ENCODE results near the gene CYP1A2. TPM values are rescaled to one million over a fixed set of nuclear protein-coding genes. Genes with fewer than 3 reads are reported as not detected.

The CYP1A2 gene
- total and polyA plus RNA-seq, 9 of the 15 experiments (the other 6 are each of a cell fraction or from before 2014, with no cell fraction given) = not detected

DNA sequence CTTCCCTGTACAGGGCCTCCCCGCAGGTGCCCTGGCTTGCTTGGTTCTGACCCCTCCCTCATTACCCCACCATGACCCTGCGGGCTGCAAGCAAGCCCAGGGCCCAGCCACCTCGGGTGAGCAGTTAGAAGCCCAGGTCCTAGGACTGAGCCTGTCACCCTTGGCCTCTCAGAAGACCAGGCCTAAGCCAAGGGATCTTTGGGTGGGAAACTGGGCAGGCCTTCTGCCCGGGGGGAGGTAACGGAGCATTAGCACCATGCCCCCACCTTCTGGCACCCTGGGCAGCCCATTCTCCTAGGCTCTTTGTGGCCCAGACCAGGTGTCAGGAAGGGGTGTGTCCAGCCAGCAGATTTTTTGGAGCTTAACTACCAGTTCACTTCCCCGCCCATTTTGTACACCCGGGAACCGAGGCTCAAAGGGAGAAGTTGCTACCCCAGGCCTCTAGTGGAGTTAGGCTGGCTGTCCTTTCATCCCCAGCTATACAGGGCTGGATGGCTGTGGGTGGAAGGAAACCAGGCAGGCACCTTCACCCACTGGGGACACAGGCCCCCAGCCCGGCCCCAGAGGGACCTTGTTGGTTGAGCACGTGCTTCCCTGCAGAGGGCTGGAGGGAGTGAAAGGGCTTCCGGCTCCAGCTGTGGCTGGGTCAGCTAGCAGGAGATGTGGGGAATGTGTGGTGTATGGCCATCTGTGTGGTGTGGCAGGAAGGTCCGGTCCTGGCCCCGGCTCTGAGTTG lies 34.6 kb downstream of the CYP1A2 start (continued):
- TF ChIP-seq, protein P1, sequence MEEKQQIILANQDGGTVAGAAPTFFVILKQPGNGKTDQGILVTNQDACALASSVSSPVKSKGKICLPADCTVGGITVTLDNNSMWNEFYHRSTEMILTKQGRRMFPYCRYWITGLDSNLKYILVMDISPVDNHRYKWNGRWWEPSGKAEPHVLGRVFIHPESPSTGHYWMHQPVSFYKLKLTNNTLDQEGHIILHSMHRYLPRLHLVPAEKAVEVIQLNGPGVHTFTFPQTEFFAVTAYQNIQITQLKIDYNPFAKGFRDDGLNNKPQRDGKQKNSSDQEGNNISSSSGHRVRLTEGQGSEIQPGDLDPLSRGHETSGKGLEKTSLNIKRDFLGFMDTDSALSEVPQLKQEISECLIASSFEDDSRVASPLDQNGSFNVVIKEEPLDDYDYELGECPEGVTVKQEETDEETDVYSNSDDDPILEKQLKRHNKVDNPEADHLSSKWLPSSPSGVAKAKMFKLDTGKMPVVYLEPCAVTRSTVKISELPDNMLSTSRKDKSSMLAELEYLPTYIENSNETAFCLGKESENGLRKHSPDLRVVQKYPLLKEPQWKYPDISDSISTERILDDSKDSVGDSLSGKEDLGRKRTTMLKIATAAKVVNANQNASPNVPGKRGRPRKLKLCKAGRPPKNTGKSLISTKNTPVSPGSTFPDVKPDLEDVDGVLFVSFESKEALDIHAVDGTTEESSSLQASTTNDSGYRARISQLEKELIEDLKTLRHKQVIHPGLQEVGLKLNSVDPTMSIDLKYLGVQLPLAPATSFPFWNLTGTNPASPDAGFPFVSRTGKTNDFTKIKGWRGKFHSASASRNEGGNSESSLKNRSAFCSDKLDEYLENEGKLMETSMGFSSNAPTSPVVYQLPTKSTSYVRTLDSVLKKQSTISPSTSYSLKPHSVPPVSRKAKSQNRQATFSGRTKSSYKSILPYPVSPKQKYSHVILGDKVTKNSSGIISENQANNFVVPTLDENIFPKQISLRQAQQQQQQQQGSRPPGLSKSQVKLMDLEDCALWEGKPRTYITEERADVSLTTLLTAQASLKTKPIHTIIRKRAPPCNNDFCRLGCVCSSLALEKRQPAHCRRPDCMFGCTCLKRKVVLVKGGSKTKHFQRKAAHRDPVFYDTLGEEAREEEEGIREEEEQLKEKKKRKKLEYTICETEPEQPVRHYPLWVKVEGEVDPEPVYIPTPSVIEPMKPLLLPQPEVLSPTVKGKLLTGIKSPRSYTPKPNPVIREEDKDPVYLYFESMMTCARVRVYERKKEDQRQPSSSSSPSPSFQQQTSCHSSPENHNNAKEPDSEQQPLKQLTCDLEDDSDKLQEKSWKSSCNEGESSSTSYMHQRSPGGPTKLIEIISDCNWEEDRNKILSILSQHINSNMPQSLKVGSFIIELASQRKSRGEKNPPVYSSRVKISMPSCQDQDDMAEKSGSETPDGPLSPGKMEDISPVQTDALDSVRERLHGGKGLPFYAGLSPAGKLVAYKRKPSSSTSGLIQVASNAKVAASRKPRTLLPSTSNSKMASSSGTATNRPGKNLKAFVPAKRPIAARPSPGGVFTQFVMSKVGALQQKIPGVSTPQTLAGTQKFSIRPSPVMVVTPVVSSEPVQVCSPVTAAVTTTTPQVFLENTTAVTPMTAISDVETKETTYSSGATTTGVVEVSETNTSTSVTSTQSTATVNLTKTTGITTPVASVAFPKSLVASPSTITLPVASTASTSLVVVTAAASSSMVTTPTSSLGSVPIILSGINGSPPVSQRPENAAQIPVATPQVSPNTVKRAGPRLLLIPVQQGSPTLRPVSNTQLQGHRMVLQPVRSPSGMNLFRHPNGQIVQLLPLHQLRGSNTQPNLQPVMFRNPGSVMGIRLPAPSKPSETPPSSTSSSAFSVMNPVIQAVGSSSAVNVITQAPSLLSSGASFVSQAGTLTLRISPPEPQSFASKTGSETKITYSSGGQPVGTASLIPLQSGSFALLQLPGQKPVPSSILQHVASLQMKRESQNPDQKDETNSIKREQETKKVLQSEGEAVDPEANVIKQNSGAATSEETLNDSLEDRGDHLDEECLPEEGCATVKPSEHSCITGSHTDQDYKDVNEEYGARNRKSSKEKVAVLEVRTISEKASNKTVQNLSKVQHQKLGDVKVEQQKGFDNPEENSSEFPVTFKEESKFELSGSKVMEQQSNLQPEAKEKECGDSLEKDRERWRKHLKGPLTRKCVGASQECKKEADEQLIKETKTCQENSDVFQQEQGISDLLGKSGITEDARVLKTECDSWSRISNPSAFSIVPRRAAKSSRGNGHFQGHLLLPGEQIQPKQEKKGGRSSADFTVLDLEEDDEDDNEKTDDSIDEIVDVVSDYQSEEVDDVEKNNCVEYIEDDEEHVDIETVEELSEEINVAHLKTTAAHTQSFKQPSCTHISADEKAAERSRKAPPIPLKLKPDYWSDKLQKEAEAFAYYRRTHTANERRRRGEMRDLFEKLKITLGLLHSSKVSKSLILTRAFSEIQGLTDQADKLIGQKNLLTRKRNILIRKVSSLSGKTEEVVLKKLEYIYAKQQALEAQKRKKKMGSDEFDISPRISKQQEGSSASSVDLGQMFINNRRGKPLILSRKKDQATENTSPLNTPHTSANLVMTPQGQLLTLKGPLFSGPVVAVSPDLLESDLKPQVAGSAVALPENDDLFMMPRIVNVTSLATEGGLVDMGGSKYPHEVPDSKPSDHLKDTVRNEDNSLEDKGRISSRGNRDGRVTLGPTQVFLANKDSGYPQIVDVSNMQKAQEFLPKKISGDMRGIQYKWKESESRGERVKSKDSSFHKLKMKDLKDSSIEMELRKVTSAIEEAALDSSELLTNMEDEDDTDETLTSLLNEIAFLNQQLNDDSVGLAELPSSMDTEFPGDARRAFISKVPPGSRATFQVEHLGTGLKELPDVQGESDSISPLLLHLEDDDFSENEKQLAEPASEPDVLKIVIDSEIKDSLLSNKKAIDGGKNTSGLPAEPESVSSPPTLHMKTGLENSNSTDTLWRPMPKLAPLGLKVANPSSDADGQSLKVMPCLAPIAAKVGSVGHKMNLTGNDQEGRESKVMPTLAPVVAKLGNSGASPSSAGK (IDR thresholded peaks at IDR 0.05) = peak; percentile 91
- TF ChIP-seq ILF3 (IDR thresholded peaks at IDR 0.05; ENCODE audit: borderline replicate concordance) = no peak
- TF ChIP-seq NCOR1 (IDR thresholded peaks at IDR 0.05) = no peak
- no peak for TF ChIP-seq CBFA2T3 (IDR thresholded peaks at IDR 0.05)
- TF ChIP-seq TARDBP (IDR thresholded peaks at IDR 0.05) = no peak
- no peak for TF ChIP-seq SMARCA4 (IDR thresholded peaks at IDR 0.05)
- TF ChIP-seq WHSC1 (IDR thresholded peaks at IDR 0.05; ENCODE audit: low read length) = no peak
- TF ChIP-seq KLF6 (CRISPR knock-in tag; IDR thresholded peaks at IDR 0.05; ENCODE audit: borderline replicate concordance) = no peak
- TF ChIP-seq GABPA (tag; conservative IDR thresholded peaks at IDR 0.05; ENCODE audit: low read depth) = 0 out of 2 replicates have a peak, but pooled peaks have one; percentile 17
- no peak for TF ChIP-seq FOXP1 (CRISPR knock-in tag; IDR thresholded peaks at IDR 0.05)
- no peak for TF ChIP-seq ZFP36 (IDR thresholded peaks at IDR 0.05; ENCODE audit: low read depth, low read length, partially characterized antibody)
- TF ChIP-seq, protein P2, sequence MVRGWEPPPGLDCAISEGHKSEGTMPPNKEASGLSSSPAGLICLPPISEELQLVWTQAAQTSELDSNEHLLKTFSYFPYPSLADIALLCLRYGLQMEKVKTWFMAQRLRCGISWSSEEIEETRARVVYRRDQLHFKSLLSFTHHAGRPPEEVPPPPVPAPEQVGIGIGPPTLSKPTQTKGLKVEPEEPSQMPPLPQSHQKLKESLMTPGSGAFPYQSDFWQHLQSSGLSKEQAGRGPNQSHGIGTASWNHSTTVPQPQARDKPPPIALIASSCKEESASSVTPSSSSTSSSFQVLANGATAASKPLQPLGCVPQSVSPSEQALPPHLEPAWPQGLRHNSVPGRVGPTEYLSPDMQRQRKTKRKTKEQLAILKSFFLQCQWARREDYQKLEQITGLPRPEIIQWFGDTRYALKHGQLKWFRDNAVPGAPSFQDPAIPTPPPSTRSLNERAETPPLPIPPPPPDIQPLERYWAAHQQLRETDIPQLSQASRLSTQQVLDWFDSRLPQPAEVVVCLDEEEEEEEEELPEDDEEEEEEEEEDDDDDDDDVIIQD (CRISPR knock-in tag; IDR thresholded peaks at IDR 0.05) = no peak
- TF ChIP-seq, protein P3, sequence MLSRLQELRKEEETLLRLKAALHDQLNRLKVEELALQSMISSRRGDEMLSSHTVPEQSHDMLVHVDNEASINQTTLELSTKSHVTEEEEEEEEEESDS (CRISPR knock-in tag; IDR thresholded peaks at IDR 0.05) = no peak
- TF ChIP-seq KHSRP (IDR thresholded peaks at IDR 0.05) = no peak
- no peak for TF ChIP-seq EP300 (IDR thresholded peaks at IDR 0.05; ENCODE audit: low read length)
- no peak for TF ChIP-seq U2AF1 (optimal IDR thresholded peaks at IDR 0.05; ENCODE audit: low read depth, low read length)
- no peak for TF ChIP-seq ESRRB (CRISPR knock-in tag; IDR thresholded peaks at IDR 0.05; ENCODE audit: borderline replicate concordance)
- TF ChIP-seq CC2D1A (IDR thresholded peaks at IDR 0.05) = no peak

Measured in K562 (cell line).